ENCODE data around the gene MSRB1.

DNA sequence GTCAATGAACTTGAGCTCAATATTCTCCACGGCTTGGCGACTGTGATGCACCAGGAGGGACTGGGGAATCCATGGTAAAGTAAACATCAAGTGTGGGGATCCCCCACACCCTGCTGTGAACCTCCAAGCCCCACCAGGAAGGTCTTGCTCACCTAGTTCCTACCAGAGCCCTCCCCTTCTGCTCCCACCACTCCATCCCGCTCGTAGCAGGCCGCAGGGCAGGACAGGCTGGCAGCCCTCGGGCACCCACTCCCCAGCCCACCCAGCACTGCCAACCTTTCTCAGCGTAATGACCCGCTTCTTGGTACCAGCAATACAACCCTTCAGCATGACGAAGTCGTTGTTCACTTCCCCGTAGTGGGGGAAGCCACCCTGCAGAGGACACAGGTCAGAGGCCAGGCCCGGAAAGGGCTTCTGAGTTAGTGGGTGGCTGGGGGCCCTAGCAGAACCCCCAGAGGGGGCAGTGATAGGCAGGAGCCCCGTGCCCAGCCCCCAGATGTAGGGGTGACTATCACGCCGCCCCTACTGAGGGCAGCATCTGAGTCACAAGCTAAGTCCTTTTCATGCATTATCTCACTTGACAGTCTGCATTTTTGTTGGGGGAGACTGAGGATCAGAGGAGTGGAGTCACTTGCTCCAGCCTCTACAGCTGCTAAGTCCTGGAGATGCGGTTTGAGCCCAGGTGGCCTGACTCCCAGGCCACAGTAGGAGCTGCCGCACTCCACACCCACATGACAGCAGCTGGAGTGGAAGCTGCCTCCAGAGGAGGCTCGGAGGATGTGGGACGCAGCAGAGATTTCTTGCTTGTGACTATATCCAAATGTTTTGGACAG, 2.8 kb upstream of the MSRB1 start:
- TF ChIP-seq CTCF (IDR thresholded peaks at IDR 0.05; ENCODE audit: low read depth, low read length) (no peak), EZH2phosphoT487 (IDR thresholded peaks at IDR 0.05; ENCODE audit: low read depth) (no peak)
